ENCODE data around the gene KCNQ4. TPM values are rescaled to one million over a fixed set of nuclear protein-coding genes. Genes with fewer than 3 reads are reported as not detected.

KCNQ4 gene
- total RNA-seq, 1 experiment from 2014 or later: 1.6 TPM

- ChIA-PET CTCF (no interaction called here), POLR2A (no interaction called here)
- intact Hi-C loops (cut with micrococcal nuclease; ENCODE audit: unreplicated experiment): no loop called here
- Mint-ChIP-seq H3K36me3 (ENCODE audit: insufficient read depth, unreplicated experiment) (no peaks in the 10 kb centered on the region), H3K27me3 (ENCODE audit: insufficient read depth, unreplicated experiment) (no peaks in the 10 kb centered on the region), H3K9me3 (ENCODE audit: unreplicated experiment) (no peaks in the 10 kb centered on the region), H3K4me1 (ENCODE audit: low read depth, unreplicated experiment) (peaks cover 6% of the 10 kb centered on the region), H3K27ac (ENCODE audit: unreplicated experiment) (no peak overlapping the region), H3K4me3 (ENCODE audit: unreplicated experiment) (no peak overlapping the region)
- Histone ChIP-seq H3K4me1 (no peaks in the 10 kb centered on the region), H3K36me3 (ENCODE audit: control insufficient read depth, insufficient read depth, low read length) (no peaks in the 10 kb centered on the region), H3K9me3 (no peaks in the 10 kb centered on the region), H3K27me3 (replicated peaks; ENCODE audit: control insufficient read depth, insufficient read depth, low read length) (no peaks in the 10 kb centered on the region), H3K4me3 (ENCODE audit: low read depth, low read length) (no peak overlapping the region)
- no peak for DNase-seq
- TF ChIP-seq, protein P1, sequence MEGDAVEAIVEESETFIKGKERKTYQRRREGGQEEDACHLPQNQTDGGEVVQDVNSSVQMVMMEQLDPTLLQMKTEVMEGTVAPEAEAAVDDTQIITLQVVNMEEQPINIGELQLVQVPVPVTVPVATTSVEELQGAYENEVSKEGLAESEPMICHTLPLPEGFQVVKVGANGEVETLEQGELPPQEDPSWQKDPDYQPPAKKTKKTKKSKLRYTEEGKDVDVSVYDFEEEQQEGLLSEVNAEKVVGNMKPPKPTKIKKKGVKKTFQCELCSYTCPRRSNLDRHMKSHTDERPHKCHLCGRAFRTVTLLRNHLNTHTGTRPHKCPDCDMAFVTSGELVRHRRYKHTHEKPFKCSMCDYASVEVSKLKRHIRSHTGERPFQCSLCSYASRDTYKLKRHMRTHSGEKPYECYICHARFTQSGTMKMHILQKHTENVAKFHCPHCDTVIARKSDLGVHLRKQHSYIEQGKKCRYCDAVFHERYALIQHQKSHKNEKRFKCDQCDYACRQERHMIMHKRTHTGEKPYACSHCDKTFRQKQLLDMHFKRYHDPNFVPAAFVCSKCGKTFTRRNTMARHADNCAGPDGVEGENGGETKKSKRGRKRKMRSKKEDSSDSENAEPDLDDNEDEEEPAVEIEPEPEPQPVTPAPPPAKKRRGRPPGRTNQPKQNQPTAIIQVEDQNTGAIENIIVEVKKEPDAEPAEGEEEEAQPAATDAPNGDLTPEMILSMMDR (IDR thresholded peaks at IDR 0.05; ENCODE audit: insufficient read depth in 1 of 2, low read depth in 1 of 2, low read length in 1 of 2, severe bottlenecking in 1 of 2, unreplicated experiment in 1 of 2): no peak
- no TSS peak for BruUV-seq (replicated peaks)
Observed at GRCh38 chr1:40815420-40815819, 31.8 kb downstream of the KCNQ4 start.

GRCh38 chr1:40817791-40818263 is 34.2 kb downstream of the KCNQ4 start:
- peaks cover 6% of the 10 kb centered on the region for H3K4me1 Mint-ChIP-seq (ENCODE audit: low read depth, unreplicated experiment)
- Histone ChIP-seq H3K4me1 (peaks cover 9% of the 10 kb centered on the region), H3K9me3 (no peaks in the 10 kb centered on the region), H3K36me3 (ENCODE audit: control insufficient read depth, insufficient read depth, low read length) (no peaks in the 10 kb centered on the region), H3K27me3 (replicated peaks; ENCODE audit: control insufficient read depth, insufficient read depth, low read length) (no peaks in the 10 kb centered on the region), H3K4me3 (ENCODE audit: low read depth, low read length) (no peak overlapping the region)
- peaks cover 4% of the 10 kb centered on the region for H3K36me3 Mint-ChIP-seq (ENCODE audit: insufficient read depth, unreplicated experiment)
- no peak overlapping the region for H3K27ac Mint-ChIP-seq (ENCODE audit: unreplicated experiment)
- H3K27me3 Mint-ChIP-seq (ENCODE audit: insufficient read depth, unreplicated experiment): no peaks in the 10 kb centered on the region
- BruUV-seq (replicated peaks): no TSS peak
- H3K4me3 Mint-ChIP-seq (ENCODE audit: unreplicated experiment): no peak overlapping the region
- POLR2A ChIA-PET: no interaction called here
- CTCF ChIA-PET: no interaction called here
- no peaks in the 10 kb centered on the region for H3K9me3 Mint-ChIP-seq (ENCODE audit: unreplicated experiment)
- intact Hi-C loops (cut with micrococcal nuclease; ENCODE audit: unreplicated experiment): no loop called here
- TF ChIP-seq, protein P1 (IDR thresholded peaks at IDR 0.05; ENCODE audit: insufficient read depth in 1 of 2, low read depth in 1 of 2, low read length in 1 of 2, severe bottlenecking in 1 of 2, unreplicated experiment in 1 of 2): no peak
- no peak for DNase-seq

DNA sequence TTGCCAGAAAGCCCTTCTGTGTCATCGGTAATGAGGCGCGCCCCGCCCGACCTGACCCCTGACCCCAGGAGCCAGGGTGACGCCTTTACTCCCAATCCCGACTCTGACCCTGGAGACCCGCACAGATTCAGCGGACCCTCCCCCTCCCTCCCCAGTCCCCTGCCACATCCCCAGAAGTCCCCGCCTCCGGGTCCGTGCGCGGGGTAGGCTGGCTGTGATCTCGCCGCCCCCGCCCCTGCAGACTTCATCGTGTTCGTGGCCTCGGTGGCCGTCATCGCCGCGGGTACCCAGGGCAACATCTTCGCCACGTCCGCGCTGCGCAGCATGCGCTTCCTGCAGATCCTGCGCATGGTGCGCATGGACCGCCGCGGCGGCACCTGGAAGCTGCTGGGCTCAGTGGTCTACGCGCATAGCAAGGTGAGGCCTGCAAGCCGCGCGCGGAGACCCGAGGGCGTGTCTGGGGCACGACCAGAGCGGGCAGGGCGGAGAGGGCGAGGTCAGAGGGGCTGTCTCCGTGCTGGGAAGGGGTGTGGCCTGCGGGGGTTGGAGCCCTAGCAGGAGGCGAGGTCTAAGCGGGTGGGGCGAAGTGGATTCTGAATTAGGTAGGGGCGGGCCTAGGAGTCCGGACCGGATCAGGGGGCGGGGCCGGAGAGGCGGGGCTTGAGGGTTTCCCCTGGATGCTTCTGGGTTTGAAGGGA is 34.8 kb downstream of the KCNQ4 start:
- Mint-ChIP-seq H3K9me3 (ENCODE audit: unreplicated experiment) (no peaks in the 10 kb centered on the region), H3K4me1 (ENCODE audit: low read depth, unreplicated experiment) (peaks cover 6% of the 10 kb centered on the region), H3K27me3 (ENCODE audit: insufficient read depth, unreplicated experiment) (no peaks in the 10 kb centered on the region), H3K27ac (ENCODE audit: unreplicated experiment) (no peak overlapping the region), H3K4me3 (ENCODE audit: unreplicated experiment) (no peak overlapping the region), H3K36me3 (ENCODE audit: insufficient read depth, unreplicated experiment) (peaks cover 4% of the 10 kb centered on the region)
- peaks cover 9% of the 10 kb centered on the region for H3K4me1 ChIP-seq
- BruUV-seq (replicated peaks): no TSS peak
- ChIA-PET CTCF (no interaction called here), POLR2A (no interaction called here)
- H3K36me3 ChIP-seq (ENCODE audit: control insufficient read depth, insufficient read depth, low read length): no peaks in the 10 kb centered on the region
- no peaks in the 10 kb centered on the region for H3K27me3 ChIP-seq (replicated peaks; ENCODE audit: control insufficient read depth, insufficient read depth, low read length)
- TF ChIP-seq, protein P1 (IDR thresholded peaks at IDR 0.05; ENCODE audit: insufficient read depth in 1 of 2, low read depth in 1 of 2, low read length in 1 of 2, severe bottlenecking in 1 of 2, unreplicated experiment in 1 of 2): no peak
- intact Hi-C loops (cut with micrococcal nuclease; ENCODE audit: unreplicated experiment): no loop called here
- DNase-seq: peak in 1 of 2 experiments; percentile 41
- no peaks in the 10 kb centered on the region for H3K9me3 ChIP-seq
- H3K4me3 ChIP-seq (ENCODE audit: low read depth, low read length): no peak overlapping the region

All from Caco-2 (cell line).